Stimulated activated CD8-positive, alpha-beta memory T cell treated with anti-CD3 and anti-CD28 coated beads, Interleukin-15, amount 100 ng/mL, for 4 hours (primary cell): ENCODE results near the gene ARPC4.
"Not testable (repeated sequence)": the region's sequence is repeated elsewhere in the genome, so short reads cannot be mapped to it uniquely, and the experiment has no call there.

Experiments used
- DNase-seq, 2 donors: peaks; one replicate each; pipeline ENCODE4 v3.0.0-alpha.2; 2020; ENCODE audit warnings: low read depth in 2 of 2

Gene ARPC4

GRCh38 chr3:9770276-9770812 is 22.5 kb upstream of the ARPC4 start:
- no peak for DNase-seq

DNA sequence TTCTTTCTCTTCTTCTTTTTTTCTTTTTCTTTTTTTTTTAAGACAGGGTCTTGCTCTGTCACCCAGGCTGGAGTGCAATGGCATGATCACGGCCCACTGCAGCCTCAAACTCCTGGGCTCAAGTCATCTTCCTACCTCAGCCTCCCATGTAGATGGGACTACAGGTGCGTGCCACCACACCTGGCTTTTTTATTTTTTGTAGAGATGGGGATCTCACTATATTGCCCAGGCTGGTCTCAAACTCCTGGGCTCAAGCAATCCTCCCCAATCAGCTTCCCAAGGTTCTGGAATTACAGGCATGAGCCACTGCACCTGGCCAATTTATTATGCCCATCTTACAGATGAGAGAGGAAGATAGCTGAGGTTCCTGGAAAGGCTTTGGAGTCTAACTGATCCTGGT is 21.9 kb upstream of the ARPC4 start:
- DNase-seq = not testable (repeated sequence)

GRCh38 chr3:9776896-9777693 is 15.8 kb upstream of the ARPC4 start:
- no peak for DNase-seq

- no peak for DNase-seq
These were observed 15.2 kb upstream of the ARPC4 start for GRCh38 chr3:9777694-9778021.

DNA sequence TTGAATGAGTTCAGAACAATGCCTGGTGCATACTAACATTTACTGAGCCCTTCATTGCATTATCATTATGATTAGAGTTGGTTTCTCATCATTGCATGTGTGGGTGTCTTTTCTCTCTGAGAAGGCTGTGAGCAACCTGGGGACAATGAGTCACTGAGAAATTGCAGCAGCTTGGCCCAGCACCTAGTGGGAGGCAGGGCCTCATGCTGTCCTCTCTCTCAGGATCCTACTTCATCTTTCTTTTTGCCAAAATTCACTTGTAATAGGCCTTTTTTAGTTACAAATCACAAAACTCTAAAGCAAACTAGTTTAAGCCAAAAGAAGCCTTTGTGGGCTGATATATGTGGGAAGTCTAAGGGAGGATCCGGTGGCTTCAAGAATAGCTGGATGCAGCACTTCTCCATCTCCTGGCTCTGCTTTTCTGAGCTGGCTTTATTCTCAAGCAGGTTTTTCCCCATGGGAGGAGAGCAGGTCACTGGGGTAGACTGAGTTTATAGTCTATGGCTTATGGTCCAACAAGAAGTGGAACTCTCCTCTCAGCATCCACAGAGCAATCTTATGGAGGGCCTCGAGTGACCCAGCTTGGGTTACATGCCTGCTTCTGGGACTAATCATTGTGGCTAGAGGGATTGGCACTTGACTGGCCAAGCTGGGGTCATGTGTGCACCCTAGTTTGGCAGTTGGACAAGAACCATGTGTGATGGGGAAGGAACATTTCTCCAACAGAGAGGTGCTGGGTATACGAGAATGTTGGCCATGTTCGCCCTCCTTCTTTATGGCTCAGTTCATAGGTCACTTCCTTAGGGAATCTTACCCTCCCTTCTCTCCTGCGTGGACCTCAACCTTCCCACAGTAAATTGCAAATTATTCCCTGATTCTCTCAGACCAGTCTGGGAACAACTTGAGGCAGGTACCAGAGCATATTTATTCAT is 14.5 kb upstream of the ARPC4 start:
- peak in 1 of 2 donors; percentile 49 for DNase-seq

- no peak for DNase-seq
These were observed 13.7 kb upstream of the ARPC4 start for GRCh38 chr3:9779075-9779593.

GRCh38 chr3:9779721-9780457 is 13.0 kb upstream of the ARPC4 start:
- DNase-seq = no peak

- no peak for DNase-seq
These were observed 12.4 kb upstream of the ARPC4 start for GRCh38 chr3:9780458-9780812.

DNA sequence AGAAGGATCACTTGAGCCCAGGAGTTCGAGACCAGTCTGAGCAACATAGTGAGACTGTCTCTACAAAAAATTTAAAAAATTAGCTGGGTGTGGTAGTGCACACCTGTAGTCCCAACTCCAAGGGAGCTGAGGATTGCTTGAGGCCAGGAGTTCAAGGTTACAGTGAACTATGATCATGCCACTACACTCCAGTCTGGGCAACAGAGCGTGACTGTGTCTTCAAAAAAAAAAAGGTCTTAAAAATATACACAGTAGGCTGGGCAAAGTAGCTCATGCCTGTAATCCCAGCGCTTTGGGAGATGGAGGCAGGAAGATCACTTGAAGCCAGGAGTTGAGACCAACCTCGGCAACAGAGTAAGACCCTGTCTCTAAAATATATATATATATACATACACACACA is 12.0 kb upstream of the ARPC4 start:
- no peak for DNase-seq

GRCh38 chr3:9781551-9781950 is 11.3 kb upstream of the ARPC4 start:
- no peak for DNase-seq

- no peak for DNase-seq
These were observed 10.8 kb upstream of the ARPC4 start for GRCh38 chr3:9781978-9782603.

GRCh38 chr3:9782770-9783169 is 10.1 kb upstream of the ARPC4 start:
- DNase-seq = no peak

- DNase-seq = no peak
These were observed 8.9 kb upstream of the ARPC4 start for GRCh38 chr3:9783954-9784353.

DNA sequence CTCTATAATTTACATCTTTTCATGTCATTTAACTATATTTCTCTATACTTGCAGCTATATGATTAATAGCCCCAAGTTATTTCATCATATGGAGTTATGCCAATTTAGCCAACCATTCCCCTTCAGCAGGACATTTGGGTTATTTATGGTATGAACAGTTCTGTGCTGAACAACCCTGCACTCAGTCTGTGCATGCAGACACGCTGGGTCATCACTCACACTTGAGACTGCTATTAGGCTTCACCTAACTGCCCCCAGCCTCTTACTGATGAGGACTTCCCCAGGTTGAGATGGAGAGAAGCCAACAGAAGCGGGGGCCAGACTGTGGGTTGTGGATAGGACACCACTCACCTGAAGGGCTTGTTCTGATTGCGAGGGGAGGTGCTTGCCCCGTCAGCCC is 7.9 kb upstream of the ARPC4 start:
- DNase-seq = no peak

DNA sequence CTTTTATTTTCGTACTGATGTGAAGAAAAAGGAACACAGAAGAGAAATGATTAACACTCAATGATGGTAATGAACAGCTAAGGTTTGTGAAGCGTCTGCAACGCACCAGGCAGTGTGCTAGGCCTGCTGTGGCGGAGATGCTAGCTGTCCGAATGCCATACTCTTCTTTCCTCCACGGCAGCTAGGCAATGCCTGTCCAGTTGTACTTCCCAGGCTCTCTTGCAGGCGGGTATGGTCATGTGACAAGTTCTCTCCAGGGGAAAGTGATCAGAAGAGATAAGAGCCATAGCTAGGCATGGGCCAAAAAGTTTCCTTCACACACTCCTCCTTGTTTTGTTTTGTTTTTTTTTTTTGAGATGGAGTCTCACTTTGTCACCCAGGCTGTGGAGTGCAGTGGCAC is 7.3 kb upstream of the ARPC4 start:
- no peak for DNase-seq

DNA sequence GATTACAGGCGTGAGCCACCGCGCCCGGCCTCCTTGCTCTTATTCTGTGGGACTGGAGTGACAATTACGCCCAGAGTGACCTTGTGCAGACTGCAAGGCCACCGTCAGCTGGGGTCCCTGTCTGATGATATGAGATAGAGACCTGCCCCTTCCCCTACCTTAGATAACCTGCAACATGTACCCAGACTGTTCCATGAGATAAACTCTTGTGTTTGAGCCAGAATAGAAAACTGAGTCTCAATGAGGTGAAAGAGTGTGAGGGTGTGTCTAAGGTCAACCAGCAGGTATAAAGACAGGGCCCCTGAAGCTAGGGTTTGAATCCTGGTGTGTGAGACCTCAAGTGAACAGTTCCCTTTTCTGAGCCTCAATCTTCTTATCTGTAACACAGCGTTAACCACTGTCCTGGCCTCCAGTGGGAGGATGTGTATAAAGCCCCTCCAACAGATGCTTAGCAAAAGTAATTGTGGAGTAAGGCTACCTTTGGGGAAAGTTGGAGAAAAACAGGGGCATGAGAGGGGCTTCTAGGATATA is 6.6 kb upstream of the ARPC4 start:
- no peak for DNase-seq

DNA sequence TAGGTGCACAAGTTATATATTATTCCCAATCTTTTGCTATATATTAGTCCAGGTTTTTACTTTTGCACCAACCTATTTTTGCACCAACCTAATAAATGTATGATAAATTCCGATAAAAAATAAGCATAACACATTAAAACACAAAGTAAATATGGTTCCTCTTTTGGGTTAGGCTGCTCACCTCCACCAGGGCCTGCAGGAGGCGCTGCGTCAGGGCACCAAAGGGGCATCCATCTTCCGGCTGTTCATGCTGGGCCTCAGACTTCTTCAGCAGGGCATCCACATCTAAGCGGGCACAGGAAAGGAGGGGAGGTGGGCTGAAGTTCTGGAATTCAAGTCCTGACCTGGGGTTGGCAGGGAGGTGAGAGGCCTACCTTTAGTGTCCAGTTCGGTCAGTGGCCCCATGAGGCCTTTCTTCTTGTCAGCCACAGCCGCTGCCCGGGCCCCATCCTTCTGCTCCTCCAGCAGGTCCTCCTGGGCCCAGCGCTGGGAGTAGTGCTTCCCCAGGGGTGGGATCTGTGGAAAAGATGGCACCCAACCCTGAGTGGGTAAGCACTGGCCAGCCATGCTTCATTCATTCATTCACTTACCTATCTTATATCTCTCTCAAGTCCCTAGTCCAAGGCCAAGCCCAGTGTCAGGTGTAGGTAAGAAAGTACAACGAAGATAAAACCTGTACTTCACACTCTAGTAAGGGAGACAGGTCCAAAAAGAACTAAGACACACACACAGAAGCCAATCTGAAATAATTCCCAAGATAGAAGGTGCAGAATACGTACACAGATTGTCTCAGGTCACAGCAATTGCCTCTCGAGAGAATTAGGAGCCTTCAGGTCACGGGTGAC is 5.8 kb upstream of the ARPC4 start:
- no peak for DNase-seq

DNA sequence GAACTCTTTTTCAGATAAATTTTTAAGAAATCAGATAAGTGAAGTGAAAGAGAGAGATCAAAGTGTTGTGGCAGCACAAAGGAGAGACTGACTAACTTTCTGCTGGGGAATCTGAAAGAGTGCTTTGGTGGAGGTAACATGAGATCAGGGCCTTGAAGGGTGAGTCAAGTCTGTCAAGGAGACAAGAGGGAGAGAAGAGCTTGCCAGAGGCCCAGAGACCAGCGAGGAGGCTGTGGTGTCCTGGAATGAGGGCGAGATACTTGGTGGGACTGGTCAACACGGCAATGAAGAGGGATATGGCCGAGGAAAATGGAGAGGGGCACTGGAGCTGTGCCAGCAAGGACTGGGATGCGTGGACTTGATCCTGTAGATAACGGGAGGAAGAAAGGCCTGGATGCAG is 5.2 kb upstream of the ARPC4 start:
- no peak for DNase-seq

DNA sequence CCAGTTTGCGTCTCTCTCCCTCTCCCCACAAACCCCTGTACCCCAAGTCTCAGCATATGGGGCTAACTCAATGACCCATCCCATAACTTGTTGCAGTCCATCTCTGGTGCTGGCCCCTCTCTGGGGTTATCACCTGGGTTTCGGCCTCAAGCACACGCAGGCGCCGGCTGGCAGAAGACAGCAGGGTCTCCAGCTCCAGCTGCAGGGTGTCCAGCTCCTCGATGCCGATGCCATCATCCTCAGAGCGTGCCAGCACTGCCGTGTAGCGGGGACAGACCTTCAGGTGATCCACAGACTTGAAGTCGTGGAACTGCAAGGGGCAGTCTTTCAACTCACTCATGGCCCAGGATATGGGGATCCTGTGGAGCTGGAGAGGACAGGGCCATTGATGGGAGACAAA is 1.8 kb upstream of the ARPC4 start:
- no peak for DNase-seq

DNA sequence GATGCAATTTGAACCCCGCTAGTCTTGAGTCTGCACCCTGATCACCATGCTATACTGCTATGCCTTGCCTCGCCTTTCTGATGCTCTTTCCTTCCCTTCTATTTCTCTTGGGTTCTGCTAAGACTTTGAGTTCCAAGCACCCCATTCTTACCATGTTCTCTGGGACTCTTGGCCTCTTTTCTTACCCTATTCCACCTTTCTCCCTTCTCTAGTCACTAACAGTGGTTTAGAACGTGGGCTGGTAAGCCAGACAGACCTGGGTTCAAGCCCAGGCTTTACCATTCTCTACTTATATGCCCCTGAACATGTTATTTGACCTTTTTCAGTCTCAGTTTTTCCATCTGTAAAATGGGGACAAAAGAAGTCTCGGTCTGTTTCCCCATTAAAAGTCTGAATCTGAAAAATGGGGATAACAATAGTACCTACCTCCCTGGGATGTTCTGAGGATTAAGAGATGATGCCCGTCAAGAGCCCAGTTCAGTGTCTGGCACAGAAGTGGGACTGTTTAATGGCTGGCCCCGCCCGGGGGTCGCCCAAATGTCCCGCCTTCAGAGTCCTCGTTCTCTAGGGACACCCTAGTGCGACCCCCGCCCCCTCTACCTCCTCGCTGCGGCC is 985 bp upstream of the ARPC4 start:
- no peak for DNase-seq
